NB4 (cell line): ENCODE results near the gene CHCHD6.

ENCODE experiments used
- DNase-seq: peaks from one replicate; pipeline ENCODE4 v3.0.0; 2010; ENCODE audit warnings: low read depth
- H3K4me3 ChIP-seq: one replicate; pipeline ENCODE4 v1.5.1; 2011; ENCODE audit warnings: mild to moderate bottlenecking, low read depth, low read length, moderate library complexity
- CTCF ChIP-seq: IDR thresholded peaks from one replicate; pipeline ENCODE4 v1.5.1; 2012; ENCODE audit warnings: low read depth, low read length
- MAX ChIP-seq: IDR thresholded peaks from 2 replicates; pipeline ENCODE4 v1.6.1; 2011; ENCODE audit warnings: low read depth, low read length
- MYC ChIP-seq: IDR thresholded peaks from 2 replicates; pipeline ENCODE4 v1.6.1; 2011; ENCODE audit warnings: low read depth, low read length
- POLR2A ChIP-seq: IDR thresholded peaks from 2 replicates; pipeline ENCODE4 v1.6.1; 2011; ENCODE audit warnings: mild to moderate bottlenecking; ENCODE audit not compliant: insufficient read length; ENCODE audit errors: extremely low read depth

CHCHD6 gene

GRCh38 chr3:126807795-126808194 lies 103.8 kb downstream of the CHCHD6 start:
- TF ChIP-seq MYC (no peak), POLR2A (no peak), CTCF (no peak), MAX (no peak)
- DNase-seq: no peak

GRCh38 chr3:126811530-126811929 lies 107.5 kb downstream of the CHCHD6 start:
- H3K4me3 ChIP-seq: no peak overlapping the region
- DNase-seq: no peak
- no peak for TF ChIP-seq MYC
- TF ChIP-seq CTCF: no peak
- no peak for TF ChIP-seq MAX
- TF ChIP-seq POLR2A: no peak

More at GRCh38 chr3:126807795-126808194, 103.8 kb downstream of the CHCHD6 start:
- no peak overlapping the region for H3K4me3 ChIP-seq

- DNase-seq: no peak
- TF ChIP-seq POLR2A (no peak), CTCF (no peak), MAX (no peak), MYC (no peak)
- H3K4me3 ChIP-seq: no peak overlapping the region
These were observed 112.3 kb downstream of the CHCHD6 start for GRCh38 chr3:126816298-126816697.

- H3K4me3 ChIP-seq: no peak overlapping the region
- no peak for DNase-seq
- no peak for TF ChIP-seq CTCF
- no peak for TF ChIP-seq MAX
- TF ChIP-seq MYC: no peak
- TF ChIP-seq POLR2A: no peak
These were observed 113.1 kb downstream of the CHCHD6 start for GRCh38 chr3:126816986-126817777.

- TF ChIP-seq CTCF (no peak), POLR2A (no peak), MAX (no peak), MYC (no peak)
These were observed 113.7 kb downstream of the CHCHD6 start for GRCh38 chr3:126817781-126818180.

More at GRCh38 chr3:126817781-126818180, 113.7 kb downstream of the CHCHD6 start:
- no peak overlapping the region for H3K4me3 ChIP-seq
- DNase-seq: no peak
